Breast epithelium (tissue), 3 donors: ENCODE measurements around the gene PTPRCAP.

Experiments
- CTCF ChIP-seq, 3 donors: fragments of 450-650 bp; IDR thresholded peaks; one replicate each; pipeline ENCODE4 v1.5.1; 2016 to 2017; ENCODE audit warnings: antibody characterized with exemption in 3 of 3, mild to moderate bottlenecking in 3 of 3, moderate library complexity in 3 of 3
- POLR2AphosphoS5 ChIP-seq, 3 donors: sonication (generic); formaldehyde crosslinking; IDR thresholded peaks; one replicate each; pipeline ENCODE4 v1.6.1; 2017; ENCODE audit warnings: antibody characterized with exemption in 3 of 3

GRCh38 chr11:67482275-67482826, 44.9 kb upstream of the PTPRCAP start:
- TF ChIP-seq POLR2AphosphoS5 (IDR thresholded peaks at IDR 0.05) (no peak), CTCF (IDR thresholded peaks at IDR 0.05) (no peak)
